Measurements from ENCODE around the gene LILRA5. TPM values are rescaled to one million over a fixed set of nuclear protein-coding genes. Genes with fewer than 3 reads are reported as not detected.

The LILRA5 gene
- total and polyA plus RNA-seq, 2 of the 8 experiments (the other 6 are each of a cell fraction or from before 2014, with no cell fraction given): not detected

DNA sequence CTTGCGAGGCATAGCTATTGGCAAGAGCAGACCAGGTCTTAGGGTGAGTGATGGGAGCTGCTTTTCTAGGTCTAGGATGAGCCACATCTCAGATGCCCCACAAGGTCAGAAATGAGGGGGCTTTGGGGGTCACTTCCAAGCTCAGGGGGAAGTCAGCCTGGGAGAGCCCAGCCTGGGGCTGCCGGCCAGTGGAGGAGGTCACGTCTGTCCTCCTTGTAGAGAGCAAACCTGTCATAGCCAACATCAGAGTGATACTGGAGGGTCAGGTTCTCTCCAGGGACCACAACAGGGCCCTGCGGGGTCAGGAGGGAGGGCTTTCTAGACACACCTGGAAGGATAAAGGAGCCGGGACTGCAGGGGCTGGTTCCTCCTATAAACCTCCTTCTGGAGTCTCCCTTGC is 2.4 kb downstream of the LILRA5 start (continued):
- no peak for TF ChIP-seq SP2 (IDR thresholded peaks at IDR 0.05; ENCODE audit: low read length)
- no peak for TF ChIP-seq JUN (IDR thresholded peaks at IDR 0.05; ENCODE audit: low read depth, low read length)
- no peak for TF ChIP-seq FOSL1 (IDR thresholded peaks at IDR 0.05; ENCODE audit: insufficient read depth, low read depth, low read length)
- no peak for TF ChIP-seq SP1 (IDR thresholded peaks at IDR 0.05; ENCODE audit: low read depth, low read length)
- TF ChIP-seq CEBPB (IDR thresholded peaks at IDR 0.05; ENCODE audit: low read depth, low read length): no peak
- no peak for TF ChIP-seq TEAD4 (IDR thresholded peaks at IDR 0.05; ENCODE audit: low read depth, low read length)
- TF ChIP-seq KDM4A (IDR thresholded peaks at IDR 0.05; ENCODE audit: low read depth, low read length, severe bottlenecking): no peak

Data from H1 (cell line).